HG02759 (cell line): ENCODE results near the gene WAC.
"Not testable (repeated sequence)": the region's sequence is repeated elsewhere in the genome, so short reads cannot be mapped to it uniquely, and the experiment has no call there.

Source experiments
- ATAC-seq: cut with Tn5 transposase; IDR thresholded peaks from one replicate; pipeline ENCODE4 v1.9.1; 2021; ENCODE audit warnings: mild to moderate bottlenecking, moderate library complexity; ENCODE audit not compliant: unreplicated experiment

WAC gene

GRCh38 chr10:28532337-28533185, at the start of gene WAC:
Gene WAC, plus strand, starts transcription at chr10:28533118. Its CDS starts 462 bp downstream, at chr10:28533580.
- ATAC-seq: peak; percentile 83

- no peak for ATAC-seq
These were observed 43.7 kb upstream of the WAC start for GRCh38 chr10:28489206-28489605.

GRCh38 chr10:28490256-28490865, 42.6 kb upstream of the WAC start:
- not testable (repeated sequence) for ATAC-seq

GRCh38 chr10:28492116-28492920, 40.6 kb upstream of the WAC start:
- no peak for ATAC-seq

GRCh38 chr10:28494420-28494819, 38.5 kb upstream of the WAC start:
- ATAC-seq: no peak

GRCh38 chr10:28495084-28495483, 37.8 kb upstream of the WAC start:
- no peak for ATAC-seq

- no peak for ATAC-seq
These were observed 36.9 kb upstream of the WAC start for GRCh38 chr10:28496017-28496416.

GRCh38 chr10:28496481-28496961, 36.4 kb upstream of the WAC start:
- ATAC-seq: no peak

GRCh38 chr10:28497313-28498126, 35.4 kb upstream of the WAC start:
- ATAC-seq: no peak

GRCh38 chr10:28500203-28500602, 32.7 kb upstream of the WAC start:
- not testable (repeated sequence) for ATAC-seq

GRCh38 chr10:28503114-28503513, 29.8 kb upstream of the WAC start:
- ATAC-seq: no peak

- no peak for ATAC-seq
These were observed 27.5 kb upstream of the WAC start for GRCh38 chr10:28505359-28505959.

GRCh38 chr10:28508304-28508925, 24.5 kb upstream of the WAC start:
- ATAC-seq: no peak

GRCh38 chr10:28509286-28509685, 23.6 kb upstream of the WAC start:
- ATAC-seq: no peak

- no peak for ATAC-seq
These were observed 18.3 kb upstream of the WAC start for GRCh38 chr10:28514648-28515047.

GRCh38 chr10:28520346-28520745, 12.6 kb upstream of the WAC start:
- no peak for ATAC-seq

GRCh38 chr10:28520828-28521227, 12.1 kb upstream of the WAC start:
- ATAC-seq: not testable (repeated sequence)

- not testable (repeated sequence) for ATAC-seq
These were observed 11.0 kb upstream of the WAC start for GRCh38 chr10:28521961-28522360.

GRCh38 chr10:28523725-28524252, 9.1 kb upstream of the WAC start:
- no peak for ATAC-seq
